K562 (cell line): ENCODE measurements around the gene MAPRE2. TPM values are rescaled to one million over a fixed set of nuclear protein-coding genes. Genes with fewer than 3 reads are reported as not detected.

Source experiments
- ATAC-seq: fragments of 200-7000 bp; cut with Tn5 transposase; 3 replicates; pipeline ENCODE4 v1.9.1; 2020; ENCODE audit warnings: moderate library complexity
- BruUV-seq: library from RNA; stranded (reverse); fragments of 400-500 nt; replicated peaks from 2 replicates; lab custom pipeline; 2021; lab: Mats Ljungman, UMichigan
- CTCF ChIA-PET: fragments of 300-600 bp; formaldehyde crosslinking; extraction: SDS; loops from one replicate; lab custom pipeline; 2021; ENCODE audit warnings: low intra/inter-chr PET ratio; lab: Yijun Ruan, JAX
- POLR2A ChIA-PET: fragments of 300-600, 350-650 bp; sonication (Branson Sonifier 250); formaldehyde crosslinking; extraction: SDS; loops from one replicate; lab custom pipeline; 2021; ENCODE audit warnings: antibody characterized with exemption, inconsistent platforms; lab: Yijun Ruan, JAX
- DNase-seq, 4 experiments: peaks; one replicate each; pipeline versions ENCODE4 v3.0.0 to v3.0.0-alpha.2; 2011 to 2018; ENCODE audit warnings: low spot score in 3 of 4, mixed read lengths in 3 of 4; ENCODE audit errors: extremely low read depth in 1 of 4
- FAIRE-seq: peaks from 2 replicates; lab custom pipeline; 2011; peaks lifted over from hg19 to GRCh38; lab: Jason Lieb, UNC
- H2AFZ ChIP-seq: 2 replicates; pipeline ENCODE4 v1.6.0; 2011; ENCODE audit warnings: low read depth, low read length, control low read depth, inconsistent platforms
- H3K27ac ChIP-seq: fragments of 200-600 bp; 3 replicates; pipeline ENCODE4 v1.8.0; 2011; ENCODE audit warnings: low read depth, mild to moderate bottlenecking, control low read depth, inconsistent platforms, low read length, moderate library complexity, mixed read lengths; ENCODE audit errors: extremely low read depth
- H3K27me3 ChIP-seq, 2 experiments: fragments of 300-600 bp in 1 of 2; 2 replicates in 1 of 2; 3 replicates in 1 of 2; pipeline versions ENCODE4 v1.6.0 to v1.8.0; 2011; ENCODE audit warnings: inconsistent platforms in 2 of 2, low read length in 2 of 2, mild to moderate bottlenecking in 1 of 2, mixed read lengths in 1 of 2, moderate library complexity in 1 of 2; ENCODE audit not compliant: control insufficient read depth in 2 of 2, insufficient read depth in 2 of 2
- H3K36me3 ChIP-seq: fragments of 300-600 bp; 3 replicates; pipeline ENCODE4 v1.8.0; 2011; ENCODE audit warnings: mild to moderate bottlenecking, low read length, inconsistent platforms; ENCODE audit not compliant: control insufficient read depth, insufficient read depth
- H3K4me1 ChIP-seq, 2 experiments: fragments of 200-600 bp in 1 of 2; replicated peaks in 1 of 2; 2 replicates in 1 of 2; 3 replicates in 1 of 2; pipeline versions ENCODE4 v1.5.1 to v1.8.0; 2011; ENCODE audit warnings: inconsistent platforms in 2 of 2, low read length in 2 of 2, mild to moderate bottlenecking in 1 of 2, mixed read lengths in 1 of 2, moderate library complexity in 1 of 2; ENCODE audit not compliant: control insufficient read depth in 2 of 2, insufficient read depth in 2 of 2
- H3K4me2 ChIP-seq: 2 replicates; pipeline ENCODE4 v1.6.1; 2011; ENCODE audit warnings: low read length, control low read depth, inconsistent platforms, mixed read lengths; ENCODE audit not compliant: insufficient read depth
- H3K4me3 ChIP-seq: fragments of 200-600 bp; sonication (generic), shearing (Covaris generic); 2 replicates; pipeline ENCODE4 v1.5.1; 2016; ENCODE audit warnings: control low read depth, inconsistent platforms
- H3K79me2 ChIP-seq: fragments of 200-600 bp; 3 replicates; pipeline ENCODE4 v1.8.0; 2011; ENCODE audit warnings: low read length, inconsistent platforms; ENCODE audit not compliant: control insufficient read depth, insufficient read depth
- H3K9ac ChIP-seq, 2 experiments: 2 replicates each; pipeline versions ENCODE4 v1.6.0 to v1.6.1; 2011; ENCODE audit warnings: low read depth in 2 of 2, low read length in 2 of 2, control low read depth in 1 of 2, inconsistent platforms in 1 of 2, mild to moderate bottlenecking in 1 of 2, mixed read lengths in 1 of 2; ENCODE audit not compliant: insufficient read depth in 1 of 2
- H3K9me1 ChIP-seq: one replicate; pipeline ENCODE4 v1.6.0; 2011; ENCODE audit warnings: inconsistent platforms, mild to moderate bottlenecking, low read length, moderate library complexity; ENCODE audit not compliant: control insufficient read depth, insufficient read depth
- H3K9me3 ChIP-seq: replicated peaks from 2 replicates; pipeline ENCODE4 v1.5.1; 2011; ENCODE audit warnings: low read depth, low read length, inconsistent platforms; ENCODE audit not compliant: control insufficient read depth, insufficient read depth
- H4K20me1 ChIP-seq: replicated peaks from 2 replicates; pipeline ENCODE4 v1.6.1; 2011; ENCODE audit warnings: low read length, inconsistent platforms, mixed read lengths; ENCODE audit not compliant: control insufficient read depth, insufficient read depth
- ARNT ChIP-seq, 2 experiments: fragments of 450-650 bp; IDR thresholded peaks; 2 replicates each; pipeline ENCODE4 v1.6.1; 2016; ENCODE audit warnings: mild to moderate bottlenecking in 1 of 2
- CBFB ChIP-seq: sonication (generic); formaldehyde crosslinking; IDR thresholded peaks from 2 replicates; pipeline ENCODE4 v1.4.0; 2020; ENCODE audit warnings: mild to moderate bottlenecking, missing genetic modification reagents
- IRF9 ChIP-seq: fragments of 450-650 bp; IDR thresholded peaks from 2 replicates; pipeline ENCODE4 v1.6.1; 2016; ENCODE audit warnings: missing biosample characterization, missing genetic modification characterization
- PRPF4 ChIP-seq: fragments of 200-400 bp; formaldehyde crosslinking; IDR thresholded peaks from one replicate; pipeline ENCODE4 v1.6.1; 2017; ENCODE audit warnings: low read length, low read depth, mild to moderate bottlenecking; ENCODE audit not compliant: insufficient read depth, poor library complexity, severe bottlenecking
- THRAP3 ChIP-seq: fragments of 450-650 bp; IDR thresholded peaks from 2 replicates; pipeline ENCODE4 v1.6.1; 2016; ENCODE audit warnings: mild to moderate bottlenecking, inconsistent platforms, borderline replicate concordance
- ZNF274 ChIP-seq: IDR thresholded peaks from 2 replicates; pipeline ENCODE4 v1.6.1; 2011; ENCODE audit warnings: low read depth, mild to moderate bottlenecking, low read length, moderate library complexity, borderline replicate concordance
- ZNF507 ChIP-seq: conservative IDR thresholded peaks from 2 replicates; pipeline ENCODE4 v1.6.1; 2017; ENCODE audit warnings: missing genetic modification characterization, missing compliant biosample characterization
- WGBS: fragments of 100-300 bp; shearing (Covaris generic); methylation state at CpG from one replicate; pipeline ENCODE4 v1.1.6; 2016; ENCODE audit warnings: low coverage, mixed read lengths; ENCODE audit not compliant: insufficient coverage; ENCODE audit errors: missing lambda C conversion rate; 5-methylcytosine and 5-hydroxymethylcytosine counted together
- in situ Hi-C: fragments of 300-500 bp; cut with MboI; formaldehyde crosslinking; loops from 4 replicates; pipeline ENCODE4 v1.15.0; 2018; ENCODE audit warnings: inconsistent platforms, mixed read lengths
- intact Hi-C: fragments of 100-400 bp; cut with micrococcal nuclease; formaldehyde crosslinking; loops from 2 replicates; pipeline ENCODE4 v1.14.2; 2022
- polyA plus RNA-seq, 8 experiments: library from polyadenylated mRNA; depleted of rRNA in 4 of 8; stranded (reverse) in 5 of 8; unstranded in 3 of 8; fragments of >200 nt; fragmentation: Nextera tagmentation in 2 of 8; fragmentation: Illumina TruSeq in 1 of 8; extraction: Ambion mirVana in 2 of 8; extraction: Trizol in 1 of 8; gene quantifications; 2 replicates each; pipeline versions ENCODE4 v1.2.1 to v1.2.3, GENCODE V29; 2011 to 2014; ENCODE audit warnings: inconsistent platforms in 1 of 8, missing spikeins in 1 of 8
- total RNA-seq, 7 experiments: library from RNA; depleted of rRNA in 6 of 7; stranded (reverse); fragments of >200 nt in 6 of 7; fragmentation: Illumina TruSeq in 2 of 7; extraction: Trizol in 2 of 7; gene quantifications; 2 replicates each; pipeline versions ENCODE4 v1.2.1 to v1.2.3, GENCODE V29; 2011 to 2021; ENCODE audit warnings: low replicate concordance in 1 of 7

The MAPRE2 gene
- total and polyA plus RNA-seq, 9 of the 15 experiments (the other 6 are each of a cell fraction or from before 2014, with no cell fraction given) = 32.3 to 70.7 (median 40.7) TPM

GRCh38 chr18:35029103-35029502 lies 12.1 kb upstream of the MAPRE2 start:
- WGBS = 85% methylated on average over 4 of the region's 4 CpGs

More at GRCh38 chr18:35029103-35029502, 12.1 kb upstream of the MAPRE2 start:
- no peak overlapping the region for H3K4me2 ChIP-seq
- H3K36me3 ChIP-seq = no peaks in the 10 kb centered on the region
- no peaks in the 10 kb centered on the region for H3K27me3 ChIP-seq
- POLR2A ChIA-PET = interaction anchor here (0.8 to 2.5 kb wide), 4 partner anchors 11 to 142 kb away, joined by 3 to 21 read pairs (median 4); partner anchors contain the start of gene MAPRE2
- DNase-seq (no peak), ATAC-seq (no peak), FAIRE-seq (no peak)
- CTCF ChIA-PET = no interaction called here
- H4K20me1 ChIP-seq = no peaks in the 10 kb centered on the region
- TF ChIP-seq ZNF274 = no peak
- no peak for TF ChIP-seq THRAP3
- TF ChIP-seq IRF9 = no peak
- TF ChIP-seq ZNF507 (tag) = no peak
- no peak for TF ChIP-seq CBFB (CRISPR knock-in tag)
- TF ChIP-seq PRPF4 = no peak
- no peak for TF ChIP-seq ARNT (IDR thresholded peaks at IDR 0.05)
- BruUV-seq = no TSS peak
- no peaks in the 10 kb centered on the region for H3K9me3 ChIP-seq
- in situ Hi-C loops (no loop called here), intact Hi-C loops (loop anchor here (5.0 kb wide), 1 partner anchor 203 kb away; no protein-coding TSS in a partner anchor)
- no peak overlapping the region for H3K9ac ChIP-seq
- peaks cover 0 to 11% of the 10 kb centered on the region in 2 experiments; a peak in 2 of 5 replicates for H3K4me1 ChIP-seq
- H2AFZ ChIP-seq = no peak overlapping the region; the same call in 1 of the 2 replicates
- H3K9me1 ChIP-seq = no peaks in the 10 kb centered on the region
- H3K27ac ChIP-seq = no peak overlapping the region
- H3K79me2 ChIP-seq = no peaks in the 10 kb centered on the region
- H3K4me3 ChIP-seq = no peak overlapping the region
